ENCODE results near the gene ACTL10. TPM values are rescaled to one million over a fixed set of nuclear protein-coding genes. Genes with fewer than 3 reads are reported as not detected.

Gene ACTL10
- polyA plus RNA-seq, 2 of the 4 experiments (the other 2 are of a cell fraction) = not detected

DNA sequence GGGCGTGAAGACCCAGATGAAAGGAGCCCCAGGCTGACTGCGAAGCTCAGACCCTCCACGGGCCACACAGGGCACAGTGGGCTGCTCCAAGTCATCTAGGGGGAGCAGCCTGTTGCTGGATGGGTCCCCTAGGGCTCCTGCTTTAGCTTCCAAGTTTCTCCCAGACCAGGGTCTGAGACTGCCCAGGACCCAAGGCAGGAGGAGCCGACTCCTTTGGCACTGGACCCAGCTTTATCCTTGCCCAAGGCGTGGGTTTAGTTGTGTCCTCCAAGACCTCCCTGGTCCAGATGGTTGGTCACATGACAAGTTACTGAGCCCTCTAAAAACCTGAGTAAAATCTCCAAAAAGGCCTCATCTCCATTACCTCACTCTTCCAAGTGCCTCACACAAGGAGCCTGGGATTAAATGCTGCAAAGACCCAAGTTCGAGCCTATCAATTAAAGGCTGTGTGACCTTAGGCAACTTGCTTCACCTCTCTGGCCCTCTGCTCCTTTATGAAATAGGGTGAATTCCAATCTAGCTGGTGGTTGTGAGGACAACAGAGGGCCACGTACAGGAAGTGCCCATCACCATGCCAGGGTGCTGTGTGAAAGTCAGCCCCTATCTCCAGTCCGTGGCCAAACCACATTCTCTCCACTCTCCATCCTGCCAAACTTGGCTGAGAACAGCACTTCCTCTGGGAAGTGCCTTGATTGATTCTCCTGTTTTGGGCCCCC lies 5.0 kb downstream of the ACTL10 start:
- H3K4me2 ChIP-seq = no peak overlapping the region; the same call in 2 of the 3 replicates
- TF ChIP-seq ZFP36 (IDR thresholded peaks at IDR 0.05; ENCODE audit: borderline replicate concordance, partially characterized antibody) (peak; percentile 70), EHMT2 (IDR thresholded peaks at IDR 0.05; ENCODE audit: low read depth) (no peak), KDM1A (IDR thresholded peaks at IDR 0.05; ENCODE audit: low read depth) (0 out of 2 replicates have a peak, but pooled peaks have one; percentile 75), RFX5 (IDR thresholded peaks at IDR 0.05) (no peak), RAD21 (conservative IDR thresholded peaks at IDR 0.05 in 1 of 2, IDR thresholded peaks at IDR 0.05 in 1 of 2) (no peak)
- H3K4me1 ChIP-seq = peaks cover 23% of the 10 kb centered on the region
- ATAC-seq (no peak), FAIRE-seq (no peak), DNase-seq (ENCODE audit: low read depth in 1 of 2, low spot score in 1 of 2) (no peak)
- ChIA-PET CTCF (interaction anchor here (0.6 to 2.1 kb wide), 6 partner anchors 9 to 214 kb away, joined by 3 to 10 read pairs (median 4); partner anchors contain the start of genes C20orf144 and CHMP4B), POLR2A (interaction anchor here (1.0 kb wide), 1 partner anchor 48 kb away, joined by 3 read pairs; the partner anchor contains the start of gene PXMP4)
- WGBS (ENCODE audit: missing lambda C conversion rate) = 85% methylated on average over 8 of the region's 8 CpGs
- H3K4me3 ChIP-seq = no peak overlapping the region
- H3K27ac ChIP-seq = no peak overlapping the region; a peak in 1 of 6 replicates
- no peaks in the 10 kb centered on the region for H3K9me3 ChIP-seq

GRCh38 chr20:33672426-33673113 lies 5.8 kb downstream of the ACTL10 start:
- WGBS (ENCODE audit: missing lambda C conversion rate) = 82% methylated on average over 17 of the region's 17 CpGs

DNA sequence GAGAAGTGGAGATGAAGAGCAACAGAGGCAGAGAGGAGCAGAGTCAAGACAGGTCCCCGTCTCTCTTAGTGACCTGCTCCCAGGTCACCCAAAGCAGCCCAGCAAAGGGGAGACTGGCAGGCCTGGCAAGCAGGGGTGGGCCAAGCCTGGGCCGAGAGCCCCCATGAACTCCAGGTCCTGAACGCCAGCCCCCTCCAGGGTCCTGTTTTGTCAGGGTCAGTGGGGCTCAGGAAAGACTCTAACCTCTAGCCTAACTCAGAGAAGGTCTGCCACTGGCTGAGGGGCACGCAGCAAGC lies 6.3 kb downstream of the ACTL10 start:
- peak overlapping the region; percentile 61 for H3K4me3 ChIP-seq
- ChIA-PET CTCF (interaction anchor here (1.0 to 1.4 kb wide), 2 partner anchors 19 to 456 kb away, joined by 3 to 5 read pairs; no protein-coding TSS in a partner anchor), POLR2A (interaction anchor here (1.5 kb wide), 1 partner anchor 9 kb away, joined by 3 read pairs; no protein-coding TSS in a partner anchor)
- no peaks in the 10 kb centered on the region for H3K9me3 ChIP-seq
- TF ChIP-seq E2F6 (IDR thresholded peaks at IDR 0.05; ENCODE audit: borderline replicate concordance, low read depth) = no peak
- DNase-seq (ENCODE audit: low read depth in 1 of 2, low spot score in 1 of 2) (no peak), FAIRE-seq (no peak), ATAC-seq (no peak; a peak in 1 of 6 replicates)
- peaks cover 23% of the 10 kb centered on the region for H3K4me1 ChIP-seq
- peak overlapping the region; percentile 76 to 94 for H3K27ac ChIP-seq
- H3K4me2 ChIP-seq = peak overlapping the region; percentile 82
- WGBS (ENCODE audit: missing lambda C conversion rate) = 65% methylated on average over 3 of the region's 4 CpGs

More at GRCh38 chr20:33672426-33673113, 5.8 kb downstream of the ACTL10 start:
- FAIRE-seq = no peak
- ATAC-seq = 0 out of 6 replicates have a peak, but pooled peaks of 1 of the 2 experiments have one; percentile 1
- TF ChIP-seq FOSL2 (IDR thresholded peaks at IDR 0.05) (no peak), FOSL2 (CRISPR knock-in tag; IDR thresholded peaks at IDR 0.05) (no peak), FOXS1 (CRISPR knock-in tag; IDR thresholded peaks at IDR 0.05) (no peak), HDAC2 (IDR thresholded peaks at IDR 0.05) (no peak), TFCP2L1 (CRISPR knock-in tag; IDR thresholded peaks at IDR 0.05) (no peak), POLR2AphosphoS2 (conservative IDR thresholded peaks at IDR 0.05; ENCODE audit: low read length) (no peak), KDM5A (IDR thresholded peaks at IDR 0.05) (no peak)
- TF ChIP-seq, protein P1, sequence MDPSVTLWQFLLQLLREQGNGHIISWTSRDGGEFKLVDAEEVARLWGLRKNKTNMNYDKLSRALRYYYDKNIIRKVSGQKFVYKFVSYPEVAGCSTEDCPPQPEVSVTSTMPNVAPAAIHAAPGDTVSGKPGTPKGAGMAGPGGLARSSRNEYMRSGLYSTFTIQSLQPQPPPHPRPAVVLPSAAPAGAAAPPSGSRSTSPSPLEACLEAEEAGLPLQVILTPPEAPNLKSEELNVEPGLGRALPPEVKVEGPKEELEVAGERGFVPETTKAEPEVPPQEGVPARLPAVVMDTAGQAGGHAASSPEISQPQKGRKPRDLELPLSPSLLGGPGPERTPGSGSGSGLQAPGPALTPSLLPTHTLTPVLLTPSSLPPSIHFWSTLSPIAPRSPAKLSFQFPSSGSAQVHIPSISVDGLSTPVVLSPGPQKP (IDR thresholded peaks at IDR 0.05; ENCODE audit: low read depth, low read length) = no peak
- TF ChIP-seq, protein P2, sequence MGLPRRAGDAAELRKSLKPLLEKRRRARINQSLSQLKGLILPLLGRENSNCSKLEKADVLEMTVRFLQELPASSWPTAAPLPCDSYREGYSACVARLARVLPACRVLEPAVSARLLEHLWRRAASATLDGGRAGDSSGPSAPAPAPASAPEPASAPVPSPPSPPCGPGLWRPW (IDR thresholded peaks at IDR 0.05) = no peak
- Histone ChIP-seq H3K27ac (peak overlapping the region; percentile 76 to 94; a peak in 4 of 6 replicates), H3K4me3 (peak overlapping the region; percentile 61), H3K9me3 (no peaks in the 10 kb centered on the region), H3K4me2 (peak overlapping the region; percentile 82), H3K4me1 (peaks cover 23% of the 10 kb centered on the region)
- CTCF ChIA-PET = interaction anchor here (1.0 to 2.1 kb wide), 3 partner anchors 10 to 457 kb away, joined by 3 to 10 read pairs (median 5); partner anchors contain the start of gene C20orf144
- POLR2A ChIA-PET = interaction anchor here (0.5 to 1.5 kb wide), 3 partner anchors 9 to 182 kb away, joined by 3 read pairs; partner anchors contain the start of genes CBFA2T2 and PXMP4
- DNase-seq (ENCODE audit: low read depth in 1 of 2, low spot score in 1 of 2) = no peak

All from A549 (cell line).